ENCODE data around the gene ATG101. TPM values are rescaled to one million over a fixed set of nuclear protein-coding genes. Genes with fewer than 3 reads are reported as not detected.

The ATG101 gene
- total and polyA plus RNA-seq, 2 of the 13 experiments (the other 11 are each of a cell fraction or from before 2014, with no cell fraction given): 58.2 to 67.7 TPM

DNA sequence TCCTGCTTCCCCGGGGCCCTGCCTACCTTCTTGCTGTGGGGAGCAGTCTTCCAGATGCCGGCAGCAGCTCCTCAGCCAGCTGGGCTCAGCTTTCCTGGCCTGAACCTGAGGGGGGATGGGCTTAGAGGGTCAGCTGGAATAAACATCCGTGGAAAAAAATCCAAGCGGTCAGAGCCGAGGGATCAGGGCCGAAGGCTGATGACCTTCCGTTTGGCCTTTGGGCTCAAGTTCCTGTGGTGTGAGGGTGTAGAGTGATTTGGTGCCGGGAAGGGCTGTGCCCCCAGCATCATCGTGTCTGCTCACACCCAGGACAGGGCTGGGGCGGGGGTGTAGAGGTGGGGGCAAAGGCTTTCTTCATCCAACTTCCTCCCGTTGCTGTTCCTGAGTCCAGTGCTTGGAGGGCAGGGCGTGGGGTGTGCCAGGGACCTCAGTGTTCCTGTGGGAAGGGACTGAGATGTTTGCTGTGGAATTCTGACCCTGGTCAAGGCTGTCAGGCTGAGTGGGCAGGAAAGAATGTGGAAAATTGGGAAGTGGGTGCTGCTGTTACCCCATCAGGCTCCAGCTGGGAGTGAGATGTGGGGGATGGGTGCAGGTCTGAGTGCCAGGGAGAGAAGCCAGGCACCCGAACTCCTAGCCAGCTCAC lies 12.4 kb downstream of the ATG101 start (continued):
- peak; percentile 40; the same call in 1 of the 2 replicates for TF ChIP-seq SP5 (CRISPR knock-in tag; IDR thresholded peaks at IDR 0.05; ENCODE audit: borderline replicate concordance, low read depth)
- TF ChIP-seq LCORL (IDR thresholded peaks at IDR 0.05): no peak
- TF ChIP-seq LCORL (CRISPR knock-in tag; IDR thresholded peaks at IDR 0.05): peak; percentile 77
- TF ChIP-seq YEATS4 (CRISPR knock-in tag; IDR thresholded peaks at IDR 0.05; ENCODE audit: borderline replicate concordance): no peak
- peak; percentile 98 for TF ChIP-seq ZNF264 (CRISPR knock-in tag; IDR thresholded peaks at IDR 0.05)
- TF ChIP-seq PLRG1 (conservative IDR thresholded peaks at IDR 0.05): no peak
- TF ChIP-seq SALL1 (CRISPR knock-in tag; IDR thresholded peaks at IDR 0.05): peak; percentile 79
- no peak for TF ChIP-seq ZNF33B (CRISPR knock-in tag; IDR thresholded peaks at IDR 0.05)
- TF ChIP-seq ZNF251 (CRISPR knock-in tag; IDR thresholded peaks at IDR 0.05): no peak
- TF ChIP-seq, protein P1, sequence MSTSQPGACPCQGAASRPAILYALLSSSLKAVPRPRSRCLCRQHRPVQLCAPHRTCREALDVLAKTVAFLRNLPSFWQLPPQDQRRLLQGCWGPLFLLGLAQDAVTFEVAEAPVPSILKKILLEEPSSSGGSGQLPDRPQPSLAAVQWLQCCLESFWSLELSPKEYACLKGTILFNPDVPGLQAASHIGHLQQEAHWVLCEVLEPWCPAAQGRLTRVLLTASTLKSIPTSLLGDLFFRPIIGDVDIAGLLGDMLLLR (CRISPR knock-in tag; IDR thresholded peaks at IDR 0.05): no peak
- TF ChIP-seq CEBPB (IDR thresholded peaks at IDR 0.05; ENCODE audit: borderline replicate concordance, low read depth, low read length): no peak
- TF ChIP-seq ZNF549 (CRISPR knock-in tag; IDR thresholded peaks at IDR 0.05): no peak
- no peak for TF ChIP-seq IRX3 (CRISPR knock-in tag; IDR thresholded peaks at IDR 0.05; ENCODE audit: borderline replicate concordance, low read depth)
- TF ChIP-seq ZNF530 (CRISPR knock-in tag; IDR thresholded peaks at IDR 0.05; ENCODE audit: low read depth): no peak
- no peak for TF ChIP-seq REXO4 (CRISPR knock-in tag; IDR thresholded peaks at IDR 0.05; ENCODE audit: borderline replicate concordance)
- TF ChIP-seq ATM (IDR thresholded peaks at IDR 0.05; ENCODE audit: borderline replicate concordance): no peak
- TF ChIP-seq, protein P2, sequence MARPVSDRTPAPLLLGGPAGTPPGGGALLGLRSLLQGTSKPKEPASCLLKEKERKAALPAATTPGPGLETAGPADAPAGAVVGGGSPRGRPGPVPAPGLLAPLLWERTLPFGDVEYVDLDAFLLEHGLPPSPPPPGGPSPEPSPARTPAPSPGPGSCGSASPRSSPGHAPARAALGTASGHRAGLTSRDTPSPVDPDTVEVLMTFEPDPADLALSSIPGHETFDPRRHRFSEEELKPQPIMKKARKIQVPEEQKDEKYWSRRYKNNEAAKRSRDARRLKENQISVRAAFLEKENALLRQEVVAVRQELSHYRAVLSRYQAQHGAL (CRISPR knock-in tag; IDR thresholded peaks at IDR 0.05; ENCODE audit: not compliant biosample characterization): no peak
- TF ChIP-seq, protein P3, sequence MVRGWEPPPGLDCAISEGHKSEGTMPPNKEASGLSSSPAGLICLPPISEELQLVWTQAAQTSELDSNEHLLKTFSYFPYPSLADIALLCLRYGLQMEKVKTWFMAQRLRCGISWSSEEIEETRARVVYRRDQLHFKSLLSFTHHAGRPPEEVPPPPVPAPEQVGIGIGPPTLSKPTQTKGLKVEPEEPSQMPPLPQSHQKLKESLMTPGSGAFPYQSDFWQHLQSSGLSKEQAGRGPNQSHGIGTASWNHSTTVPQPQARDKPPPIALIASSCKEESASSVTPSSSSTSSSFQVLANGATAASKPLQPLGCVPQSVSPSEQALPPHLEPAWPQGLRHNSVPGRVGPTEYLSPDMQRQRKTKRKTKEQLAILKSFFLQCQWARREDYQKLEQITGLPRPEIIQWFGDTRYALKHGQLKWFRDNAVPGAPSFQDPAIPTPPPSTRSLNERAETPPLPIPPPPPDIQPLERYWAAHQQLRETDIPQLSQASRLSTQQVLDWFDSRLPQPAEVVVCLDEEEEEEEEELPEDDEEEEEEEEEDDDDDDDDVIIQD (CRISPR knock-in tag; IDR thresholded peaks at IDR 0.05; ENCODE audit: low read depth): no peak
- no peak for TF ChIP-seq HOXA3 (CRISPR knock-in tag; IDR thresholded peaks at IDR 0.05)
- no peak for TF ChIP-seq YY1 (IDR thresholded peaks at IDR 0.05; ENCODE audit: insufficient read depth, insufficient replicate concordance, low read depth, low read length)
- TF ChIP-seq TOPORS (CRISPR knock-in tag; IDR thresholded peaks at IDR 0.05): no peak
- TF ChIP-seq ZFP1 (CRISPR knock-in tag; IDR thresholded peaks at IDR 0.05): no peak
- no peak for TF ChIP-seq GPN1 (CRISPR knock-in tag; IDR thresholded peaks at IDR 0.05; ENCODE audit: borderline replicate concordance)
- TF ChIP-seq KMT2A (CRISPR knock-in tag; IDR thresholded peaks at IDR 0.05): no peak
- no peak for TF ChIP-seq SP140L (CRISPR knock-in tag; IDR thresholded peaks at IDR 0.05; ENCODE audit: borderline replicate concordance)
- no peak for TF ChIP-seq SP1 (IDR thresholded peaks at IDR 0.05)
- TF ChIP-seq SP1 (CRISPR knock-in tag; IDR thresholded peaks at IDR 0.05): no peak
- no peak for TF ChIP-seq HNRNPLL (IDR thresholded peaks at IDR 0.05; ENCODE audit: low read depth, low read length, poor library complexity, severe bottlenecking)
- TF ChIP-seq KLF15 (CRISPR knock-in tag; IDR thresholded peaks at IDR 0.05; ENCODE audit: borderline replicate concordance): no peak
- TF ChIP-seq NFYC (CRISPR knock-in tag; IDR thresholded peaks at IDR 0.05): no peak
- TF ChIP-seq ZSCAN22 (CRISPR knock-in tag; IDR thresholded peaks at IDR 0.05): no peak
- TF ChIP-seq GLI4 (CRISPR knock-in tag; IDR thresholded peaks at IDR 0.05; ENCODE audit: borderline replicate concordance): no peak

All from HepG2 (cell line).